GM06990 (cell line): Measurements from ENCODE around the gene SLC39A1.

ENCODE experiments used
- DNase-seq: peaks from one replicate; pipeline ENCODE4 v3.0.0-alpha.2; 2011; ENCODE audit not compliant: insufficient read length; ENCODE audit errors: extremely low read depth
- H3K27me3 ChIP-seq: replicated peaks from 2 replicates; pipeline ENCODE4 v1.6.0; 2011; ENCODE audit warnings: low read length; ENCODE audit not compliant: control insufficient read depth, insufficient read depth
- H3K36me3 ChIP-seq: 2 replicates; pipeline ENCODE4 v1.5.1; 2011; ENCODE audit warnings: low read length; ENCODE audit not compliant: control insufficient read depth, insufficient read depth
- H3K4me3 ChIP-seq: replicated peaks from 2 replicates; pipeline ENCODE4 v1.5.1; 2011; ENCODE audit warnings: low read depth, mild to moderate bottlenecking, control low read depth, low read length
- CTCF ChIP-seq: IDR thresholded peaks from 2 replicates; pipeline ENCODE4 v1.5.1; 2011; ENCODE audit warnings: low read length, control low read depth, mild to moderate bottlenecking, inconsistent platforms; ENCODE audit not compliant: insufficient read depth, poor library complexity, severe bottlenecking

SLC39A1 gene

GRCh38 chr1:153944827-153945117 lies 18.6 kb downstream of the SLC39A1 start:
- peaks cover 38% of the 10 kb centered on the region for H3K36me3 ChIP-seq
- peak overlapping the region; percentile 79 for H3K4me3 ChIP-seq
- no peak for TF ChIP-seq CTCF
- H3K27me3 ChIP-seq, result no peaks in the 10 kb centered on the region
- no peak for DNase-seq

- no peak for DNase-seq
- no peak for TF ChIP-seq CTCF
- no peaks in the 10 kb centered on the region for H3K27me3 ChIP-seq
- H3K4me3 ChIP-seq, result peak overlapping the region; percentile 79
- H3K36me3 ChIP-seq, result peaks cover 41% of the 10 kb centered on the region
Observed at GRCh38 chr1:153944005-153944826, 19.1 kb downstream of the SLC39A1 start.

DNA sequence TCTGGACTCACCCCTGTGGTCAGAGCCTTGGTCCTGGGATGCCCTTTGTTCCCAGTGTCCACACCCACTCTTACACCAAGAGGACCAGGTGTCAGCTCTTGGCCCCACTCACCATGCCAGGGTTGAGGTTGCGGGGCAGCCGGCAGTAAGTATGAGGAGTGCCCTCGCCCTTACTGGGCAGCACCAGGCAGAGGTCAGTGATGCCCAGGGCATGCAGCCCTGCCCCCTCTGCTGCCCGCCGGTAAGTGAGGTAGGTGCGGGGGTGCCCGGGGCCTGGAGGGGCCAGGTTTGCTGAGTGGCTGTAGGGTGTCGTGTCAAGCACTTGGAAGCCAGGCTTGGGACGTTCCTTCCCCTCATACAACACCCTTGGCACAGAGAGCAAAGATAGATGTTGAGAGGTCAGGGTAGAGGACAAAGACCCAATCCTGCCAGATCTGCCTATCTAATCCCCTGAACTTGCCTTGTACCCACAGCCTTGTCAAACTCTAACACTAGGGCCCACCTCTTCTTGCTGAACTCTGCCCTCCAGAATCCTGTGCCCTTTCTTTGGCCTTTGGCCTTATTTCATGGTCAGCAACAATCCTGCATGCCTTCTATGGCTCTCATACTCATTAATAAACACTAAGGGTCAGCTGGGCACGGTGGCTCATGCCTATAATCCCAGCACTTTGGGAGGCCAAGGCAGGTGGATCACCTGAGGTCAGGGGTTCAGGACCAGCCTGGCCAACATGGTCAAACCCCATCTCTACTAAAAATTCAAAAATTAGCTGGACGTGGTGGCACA lies 20.4 kb downstream of the SLC39A1 start:
- Histone ChIP-seq H3K36me3 (peaks cover 36% of the 10 kb centered on the region), H3K4me3 (no peak overlapping the region), H3K27me3 (no peaks in the 10 kb centered on the region)
- DNase-seq, result no peak
- no peak for TF ChIP-seq CTCF

- no peak overlapping the region for H3K4me3 ChIP-seq
- no peak for DNase-seq
- no peak for TF ChIP-seq CTCF
- peaks cover 39% of the 10 kb centered on the region for H3K36me3 ChIP-seq
- H3K27me3 ChIP-seq, result no peaks in the 10 kb centered on the region
Observed at GRCh38 chr1:153941826-153942725, 21.3 kb downstream of the SLC39A1 start.

GRCh38 chr1:153940756-153941155 lies 22.6 kb downstream of the SLC39A1 start:
- no peak overlapping the region for H3K4me3 ChIP-seq
- no peak for DNase-seq
- TF ChIP-seq CTCF, result no peak
- H3K27me3 ChIP-seq, result no peaks in the 10 kb centered on the region
- peaks cover 51% of the 10 kb centered on the region for H3K36me3 ChIP-seq
